ENCODE measurements around the gene LRRN4CL. TPM values are rescaled to one million over a fixed set of nuclear protein-coding genes. Genes with fewer than 3 reads are reported as not detected.

Gene LRRN4CL
- total and polyA plus RNA-seq, 9 of the 15 experiments (the other 6 are each of a cell fraction or from before 2014, with no cell fraction given): 0.03 to 0.11 (median 0.05) TPM; not detected in 4

GRCh38 chr11:62727165-62727871 is 38.0 kb upstream of the LRRN4CL start, which contains the start of gene HNRNPUL2 (continued):
- TF ChIP-seq MITF (IDR thresholded peaks at IDR 0.05) (peak; percentile 7; the same call in 1 of the 2 replicates), IRF9 (tag; IDR thresholded peaks at IDR 0.05) (no peak), KLF1 (tag; IDR thresholded peaks at IDR 0.05) (peak; percentile 30; the same call in 1 of the 2 replicates), TCF7 (IDR thresholded peaks at IDR 0.05; ENCODE audit: borderline replicate concordance) (no peak; the same call in 1 of the 2 replicates), MTF1 (CRISPR knock-in tag; IDR thresholded peaks at IDR 0.05; ENCODE audit: borderline replicate concordance) (no peak), PTRF (tag; IDR thresholded peaks at IDR 0.05) (no peak), XRCC5 (IDR thresholded peaks at IDR 0.05; ENCODE audit: low read depth, low read length) (no peak), ILK (tag; IDR thresholded peaks at IDR 0.05; ENCODE audit: borderline replicate concordance, low read depth) (no peak), MTA1 (IDR thresholded peaks at IDR 0.05; ENCODE audit: borderline replicate concordance) (no peak), PRMT5 (CRISPR knock-in tag; IDR thresholded peaks at IDR 0.05) (no peak), SLC30A9 (CRISPR knock-in tag; IDR thresholded peaks at IDR 0.05) (no peak), ZNF121 (CRISPR knock-in tag; conservative IDR thresholded peaks at IDR 0.05) (no peak), RAD51 (IDR thresholded peaks at IDR 0.05; ENCODE audit: borderline replicate concordance, low read depth) (no peak), BACH1 (tag; IDR thresholded peaks at IDR 0.05) (no peak), EP300 (IDR thresholded peaks at IDR 0.05; ENCODE audit: low read length) (peak; percentile 0; the same call in 1 of the 2 replicates), CHCHD3 (CRISPR knock-in tag; IDR thresholded peaks at IDR 0.05) (no peak; the same call in 1 of the 2 replicates), ZNF668 (CRISPR knock-in tag; IDR thresholded peaks at IDR 0.05) (no peak), PRPF4 (IDR thresholded peaks at IDR 0.05; ENCODE audit: insufficient read depth, low read depth, low read length, poor library complexity, severe bottlenecking) (no peak), ADNP (tag; IDR thresholded peaks at IDR 0.05) (no peak), GATAD2B (IDR thresholded peaks at IDR 0.05; ENCODE audit: borderline replicate concordance) (peak; percentile 94), ZC3H11A (IDR thresholded peaks at IDR 0.05; ENCODE audit: low read depth, low read length) (no peak), HDAC8 (tag; IDR thresholded peaks at IDR 0.05) (peak; percentile 61; the same call in 1 of the 2 replicates)
- TF ChIP-seq, protein P1, sequence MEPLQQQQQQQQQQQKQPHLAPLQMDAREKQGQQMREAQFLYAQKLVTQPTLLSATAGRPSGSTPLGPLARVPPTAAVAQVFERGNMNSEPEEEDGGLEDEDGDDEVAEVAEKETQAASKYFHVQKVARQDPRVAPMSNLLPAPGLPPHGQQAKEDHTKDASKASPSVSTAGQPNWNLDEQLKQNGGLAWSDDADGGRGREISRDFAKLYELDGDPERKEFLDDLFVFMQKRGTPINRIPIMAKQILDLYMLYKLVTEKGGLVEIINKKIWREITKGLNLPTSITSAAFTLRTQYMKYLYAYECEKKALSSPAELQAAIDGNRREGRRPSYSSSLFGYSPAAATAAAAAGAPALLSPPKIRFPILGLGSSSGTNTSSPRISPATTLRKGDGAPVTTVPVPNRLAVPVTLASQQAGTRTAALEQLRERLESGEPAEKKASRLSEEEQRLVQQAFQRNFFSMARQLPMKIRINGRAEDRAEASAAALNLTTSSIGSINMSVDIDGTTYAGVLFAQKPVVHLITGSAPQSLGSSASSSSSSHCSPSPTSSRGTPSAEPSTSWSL (CRISPR knock-in tag; IDR thresholded peaks at IDR 0.05; ENCODE audit: borderline replicate concordance): 0 out of 2 replicates have a peak, but pooled peaks have one; percentile 34
- TF ChIP-seq, protein P2, sequence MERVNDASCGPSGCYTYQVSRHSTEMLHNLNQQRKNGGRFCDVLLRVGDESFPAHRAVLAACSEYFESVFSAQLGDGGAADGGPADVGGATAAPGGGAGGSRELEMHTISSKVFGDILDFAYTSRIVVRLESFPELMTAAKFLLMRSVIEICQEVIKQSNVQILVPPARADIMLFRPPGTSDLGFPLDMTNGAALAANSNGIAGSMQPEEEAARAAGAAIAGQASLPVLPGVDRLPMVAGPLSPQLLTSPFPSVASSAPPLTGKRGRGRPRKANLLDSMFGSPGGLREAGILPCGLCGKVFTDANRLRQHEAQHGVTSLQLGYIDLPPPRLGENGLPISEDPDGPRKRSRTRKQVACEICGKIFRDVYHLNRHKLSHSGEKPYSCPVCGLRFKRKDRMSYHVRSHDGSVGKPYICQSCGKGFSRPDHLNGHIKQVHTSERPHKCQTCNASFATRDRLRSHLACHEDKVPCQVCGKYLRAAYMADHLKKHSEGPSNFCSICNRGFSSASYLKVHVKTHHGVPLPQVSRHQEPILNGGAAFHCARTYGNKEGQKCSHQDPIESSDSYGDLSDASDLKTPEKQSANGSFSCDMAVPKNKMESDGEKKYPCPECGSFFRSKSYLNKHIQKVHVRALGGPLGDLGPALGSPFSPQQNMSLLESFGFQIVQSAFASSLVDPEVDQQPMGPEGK (CRISPR knock-in tag; IDR thresholded peaks at IDR 0.05; ENCODE audit: borderline replicate concordance): no peak

Measured in K562 (cell line).